ENCODE results near the gene EVX1. TPM values are rescaled to one million over a fixed set of nuclear protein-coding genes. Genes with fewer than 3 reads are reported as not detected.
A peak's percentile ranks its signal among the peaks of the same experiment; 100 is the strongest.

Gene EVX1
- total and polyA plus RNA-seq, 10 donors = not detected

- Histone ChIP-seq H3K27ac (no peak overlapping the region), H3K4me3 (peak overlapping the region in 1 of 8 donors; percentile 68), H3K36me3 (no peaks in the 10 kb centered on the region), H3K27me3 (replicated peaks in 1 of 7) (peaks cover 39 to 100% (median 96%) of the 10 kb centered on the region in 7 donors), H3K9me3 (no peaks in the 10 kb centered on the region), H3K4me1 (peaks cover 8 to 66% (median 50%) of the 10 kb centered on the region in 6 donors)
- no peak for DNase-seq
- TF ChIP-seq POLR2A (IDR thresholded peaks at IDR 0.05) (no peak), POLR2AphosphoS5 (IDR thresholded peaks at IDR 0.05) (no peak), CTCF (IDR thresholded peaks at IDR 0.05 in 8 of 11, conservative IDR thresholded peaks at IDR 0.05 in 3 of 11) (no peak)
- WGBS, 5 donors = 11 to 13% (median 12%) methylated on average over 29 of the region's 29 CpGs
- intact Hi-C loops (cut with DNase I; ENCODE audit: low total_unique reads) = loop anchor here (10.0 kb wide), 4 partner anchors 587 to 897 kb away; no protein-coding TSS in a partner anchor
Observed at GRCh38 chr7:27198138-27198841, 44.3 kb upstream of the EVX1 start.

- WGBS, 5 donors = 4 to 9% (median 4%) methylated on average over 19 to 93 of the region's 93 CpGs
- TF ChIP-seq POLR2A (IDR thresholded peaks at IDR 0.05) (no peak), CTCF (IDR thresholded peaks at IDR 0.05 in 8 of 11, conservative IDR thresholded peaks at IDR 0.05 in 3 of 11) (no peak), POLR2AphosphoS5 (IDR thresholded peaks at IDR 0.05) (no peak)
- H3K9me3 ChIP-seq = no peaks in the 10 kb centered on the region
- no peak overlapping the region for H3K27ac ChIP-seq
- H3K4me3 ChIP-seq = peak overlapping the region in 7 of 8 donors; percentile 8 to 68 (median 26)
- H3K4me1 ChIP-seq = peaks cover 8 to 58% (median 43%) of the 10 kb centered on the region in 6 donors
- no peaks in the 10 kb centered on the region for H3K36me3 ChIP-seq
- intact Hi-C loops (cut with DNase I; ENCODE audit: low total_unique reads) = loop anchor here (10.0 kb wide), 4 partner anchors 586 to 896 kb away; no protein-coding TSS in a partner anchor
- peak; percentile 77 for DNase-seq
- H3K27me3 ChIP-seq (replicated peaks in 1 of 7) = peaks cover 32 to 100% (median 96%) of the 10 kb centered on the region in 7 donors
Observed at GRCh38 chr7:27198871-27199801, 43.5 kb upstream of the EVX1 start.

GRCh38 chr7:27199849-27200760 is 42.5 kb upstream of the EVX1 start, which contains the start of gene HOXA13:
Gene HOXA13, minus strand, starts transcription at chr7:27200091. Its CDS starts 14 bp downstream, at chr7:27200077.
- peak within 1 kb of the TSS in 7 of 8 donors; percentile 17 to 68 (median 36) for H3K4me3 ChIP-seq
- H3K4me1 ChIP-seq = peaks cover 9 to 67% (median 50%) of the 10 kb centered on the region in 6 donors
- no peaks in the 10 kb centered on the region for H3K9me3 ChIP-seq
- H3K36me3 ChIP-seq = no peaks in the 10 kb centered on the region
- DNase-seq = peak; percentile 76
- no peak within 1 kb of the TSS for H3K27ac ChIP-seq
- peaks cover 26 to 100% (median 96%) of the 10 kb centered on the region in 7 donors for H3K27me3 ChIP-seq (replicated peaks in 1 of 7)
- WGBS, 5 donors = 1 to 2% (median 2%) methylated on average over 43 to 99 of the region's 99 CpGs
- intact Hi-C loops (cut with DNase I; ENCODE audit: low total_unique reads) = loop anchor here (10.0 kb wide), 4 partner anchors 585 to 895 kb away; no protein-coding TSS in a partner anchor
- TF ChIP-seq CTCF (IDR thresholded peaks at IDR 0.05 in 8 of 11, conservative IDR thresholded peaks at IDR 0.05 in 3 of 11) = no peak
- peak in 1 of 3 donors; percentile 11 for TF ChIP-seq POLR2AphosphoS5 (IDR thresholded peaks at IDR 0.05)
- TF ChIP-seq POLR2A (IDR thresholded peaks at IDR 0.05) = no peak

Measured in spleen (tissue), 11 donors.